HG02571 (cell line): ENCODE results near the gene NFKB1.

ENCODE experiments used
- ATAC-seq: cut with Tn5 transposase; IDR thresholded peaks from one replicate; pipeline ENCODE4 v1.9.1; 2021; ENCODE audit warnings: mild to moderate bottlenecking, moderate library complexity; ENCODE audit not compliant: unreplicated experiment

The NFKB1 gene

GRCh38 chr4:102497986-102498385 is 3.2 kb upstream of the NFKB1 start:
- ATAC-seq, result no peak

DNA sequence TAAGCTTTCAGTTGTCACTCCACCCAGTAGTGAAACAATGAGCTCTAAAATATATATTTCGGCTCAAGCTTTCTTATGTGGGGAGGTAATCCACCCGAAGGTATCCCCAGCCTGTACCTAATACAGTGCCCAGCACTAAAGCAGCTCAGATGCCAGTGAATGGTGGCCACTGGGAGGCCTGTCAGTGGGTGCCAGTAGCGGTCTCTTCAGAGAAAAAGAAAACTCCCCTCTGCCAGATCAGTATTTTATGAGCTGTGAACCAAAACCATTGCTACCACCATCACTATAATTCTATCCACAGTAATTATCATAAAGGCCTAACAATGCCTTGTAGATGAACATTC is 835 bp upstream of the NFKB1 start:
- no peak for ATAC-seq

DNA sequence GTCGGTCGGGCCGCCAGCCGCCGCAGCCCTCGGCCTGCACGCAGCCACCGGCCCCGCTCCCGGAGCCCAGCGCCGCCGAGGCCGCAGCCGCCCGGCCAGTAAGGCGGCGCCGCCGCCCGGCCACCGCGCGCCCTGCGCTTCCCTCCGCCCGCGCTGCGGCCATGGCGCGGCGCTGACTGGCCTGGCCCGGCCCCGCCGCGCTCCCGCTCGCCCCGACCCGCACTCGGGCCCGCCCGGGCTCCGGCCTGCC is 213 bp downstream of the NFKB1 start:
- ATAC-seq, result peak; percentile 33

GRCh38 chr4:102502543-102502818 is 1.3 kb downstream of the NFKB1 start:
- ATAC-seq, result no peak

DNA sequence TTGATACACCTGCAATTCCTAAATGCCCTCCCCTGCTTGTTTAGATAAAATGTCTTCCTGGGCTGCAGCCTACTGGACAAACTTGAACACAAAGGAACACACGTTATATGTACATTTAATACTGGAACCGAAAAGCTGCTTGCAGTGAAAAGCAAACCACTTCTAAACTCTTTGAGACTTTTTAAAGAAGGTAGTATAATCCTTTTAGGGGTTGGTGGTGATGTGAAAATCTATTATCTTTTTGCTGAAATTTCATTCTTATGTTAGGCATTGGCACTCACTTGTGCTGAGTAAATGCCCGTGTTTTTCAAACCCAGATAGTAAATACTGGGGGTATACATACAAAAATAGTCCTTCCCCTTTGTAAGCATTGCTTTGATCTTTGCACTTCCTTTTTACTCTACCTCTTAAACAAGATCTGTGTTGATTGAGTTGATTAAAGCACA is 2.2 kb downstream of the NFKB1 start:
- ATAC-seq, result no peak

GRCh38 chr4:102503831-102504786 is 3.0 kb downstream of the NFKB1 start:
- no peak for ATAC-seq

GRCh38 chr4:102504941-102505340 is 3.8 kb downstream of the NFKB1 start:
- ATAC-seq, result no peak

- ATAC-seq, result no peak
These were observed 4.5 kb downstream of the NFKB1 start for GRCh38 chr4:102505708-102506107.

- ATAC-seq, result no peak
These were observed 5.4 kb downstream of the NFKB1 start for GRCh38 chr4:102506523-102506922.

DNA sequence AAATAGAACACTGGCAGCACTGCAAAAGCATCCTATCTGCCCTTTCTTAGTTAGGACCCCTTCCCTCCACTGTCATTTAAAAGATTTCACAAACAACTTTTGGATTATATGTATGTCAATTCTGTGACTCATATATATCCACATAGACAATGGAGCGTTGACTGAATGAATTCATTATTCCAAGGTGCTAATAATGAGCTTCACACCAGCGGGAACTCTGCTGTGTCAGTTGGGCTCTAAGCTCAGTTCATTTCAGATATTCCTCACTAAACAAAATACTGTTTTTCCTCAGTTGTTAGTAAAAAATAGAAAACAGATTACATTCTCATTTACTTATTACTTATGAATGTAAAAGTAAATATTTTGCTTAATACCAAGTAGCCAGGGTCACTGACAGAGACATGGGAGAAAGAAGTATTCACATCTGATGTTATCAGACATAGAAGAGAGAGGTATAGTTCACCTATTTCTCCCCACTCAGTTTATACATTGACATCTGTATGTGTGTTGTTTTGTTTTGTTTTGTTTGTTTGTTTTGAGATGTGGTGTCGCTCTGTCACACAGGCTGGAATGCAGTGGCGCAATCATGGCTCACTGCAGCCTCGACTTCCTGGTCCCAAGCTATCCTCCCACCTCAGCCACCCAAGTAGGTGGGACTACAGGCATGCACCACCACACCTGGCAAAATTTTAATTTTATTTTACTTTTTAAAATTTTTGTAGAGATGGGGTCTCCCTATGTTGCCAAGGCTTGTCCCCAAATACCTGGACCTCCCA is 10.9 kb downstream of the NFKB1 start:
- no peak for ATAC-seq

DNA sequence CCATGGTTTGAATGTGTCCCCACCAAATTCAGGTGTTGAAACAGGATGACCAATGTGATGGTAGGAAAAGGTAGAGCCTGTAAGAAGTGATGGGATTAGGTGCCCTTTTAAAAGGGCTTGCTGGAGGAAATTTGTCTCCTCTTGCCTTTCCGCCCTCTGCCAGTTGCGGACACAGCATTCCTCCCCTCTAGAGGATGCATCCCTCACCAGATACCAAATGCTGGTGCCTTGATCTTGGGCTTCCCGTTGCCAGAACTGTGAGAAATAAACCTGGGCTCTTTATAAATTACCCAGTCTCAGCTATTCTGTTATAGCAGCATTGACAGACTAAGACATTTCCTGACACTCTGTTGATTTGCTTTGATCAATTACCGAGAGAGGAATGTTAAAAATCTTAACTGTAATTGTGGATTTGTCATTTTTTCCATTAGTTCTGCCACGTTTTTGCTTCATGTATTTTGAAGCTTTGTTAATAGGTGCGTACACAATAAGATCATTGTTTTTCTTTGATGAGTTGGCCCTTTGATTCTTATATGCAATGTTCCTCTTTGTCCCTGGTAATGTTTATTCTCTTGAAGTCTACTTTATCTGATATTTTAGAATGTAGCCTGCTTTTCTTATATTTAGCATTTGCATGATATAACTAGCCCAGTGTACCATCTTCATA is 13.3 kb downstream of the NFKB1 start:
- ATAC-seq, result no peak

GRCh38 chr4:102517753-102518152 is 16.6 kb downstream of the NFKB1 start:
- no peak for ATAC-seq

GRCh38 chr4:102518703-102519131 is 17.6 kb downstream of the NFKB1 start:
- no peak for ATAC-seq

DNA sequence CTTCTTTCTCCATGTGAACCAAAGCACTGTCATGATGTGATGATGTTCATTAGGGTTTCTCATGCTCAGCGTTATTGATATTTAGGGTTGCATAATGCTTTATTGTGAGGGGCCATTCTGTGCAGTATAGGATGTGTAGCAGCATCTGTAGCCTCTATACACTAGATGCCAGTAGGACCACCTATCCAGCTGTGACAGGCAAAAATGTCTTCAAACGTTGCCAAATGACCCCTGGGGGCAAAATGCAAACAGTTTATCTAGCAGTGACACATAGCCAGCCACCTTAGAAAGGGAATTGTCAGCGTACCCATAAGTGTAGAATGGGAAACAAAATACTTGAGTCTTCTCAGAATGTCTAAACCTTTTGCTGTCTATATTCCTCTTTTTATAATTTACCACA is 18.8 kb downstream of the NFKB1 start:
- ATAC-seq, result no peak

DNA sequence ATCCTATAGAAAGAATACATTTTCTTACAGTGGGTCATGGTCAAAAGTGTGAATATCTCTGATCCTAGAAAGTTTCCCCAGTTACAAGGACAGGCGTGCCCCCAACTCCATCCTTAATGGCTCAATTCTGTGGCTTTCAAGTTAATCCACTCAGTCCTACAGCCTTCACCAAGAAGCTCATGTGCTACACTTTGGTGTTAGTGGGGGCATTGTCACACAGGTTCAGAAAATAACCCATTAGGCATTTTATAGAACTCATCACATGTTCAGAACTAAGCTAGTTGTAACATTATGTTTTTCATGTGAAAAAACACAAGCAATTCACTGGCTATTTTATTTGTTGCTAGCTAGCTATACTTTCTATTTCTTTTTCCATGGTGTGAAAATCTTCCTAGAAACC is 20.4 kb downstream of the NFKB1 start:
- ATAC-seq, result no peak

DNA sequence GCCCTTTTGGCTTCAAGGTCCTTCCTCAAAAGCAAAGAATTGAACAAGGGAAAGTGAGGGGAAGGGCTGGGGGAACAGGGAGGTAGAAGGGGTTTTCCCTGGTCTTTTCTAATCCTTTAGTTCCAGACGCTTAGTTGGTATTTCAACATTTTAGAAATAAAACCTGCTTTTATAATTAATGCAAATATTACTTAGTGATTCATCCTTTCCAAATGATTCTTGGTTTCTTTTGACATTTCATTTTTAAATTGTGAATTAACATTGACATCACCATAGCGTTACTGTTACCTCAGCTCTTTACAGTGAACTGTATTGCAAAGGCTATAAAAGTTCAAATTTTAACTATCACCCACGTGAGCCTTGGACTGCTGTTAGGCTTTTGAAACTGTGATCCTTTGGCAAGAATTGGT is 20.9 kb downstream of the NFKB1 start:
- ATAC-seq, result no peak

GRCh38 chr4:102524691-102525090 is 23.5 kb downstream of the NFKB1 start:
- ATAC-seq, result no peak

- ATAC-seq, result no peak
These were observed 23.9 kb downstream of the NFKB1 start for GRCh38 chr4:102525097-102525496.

DNA sequence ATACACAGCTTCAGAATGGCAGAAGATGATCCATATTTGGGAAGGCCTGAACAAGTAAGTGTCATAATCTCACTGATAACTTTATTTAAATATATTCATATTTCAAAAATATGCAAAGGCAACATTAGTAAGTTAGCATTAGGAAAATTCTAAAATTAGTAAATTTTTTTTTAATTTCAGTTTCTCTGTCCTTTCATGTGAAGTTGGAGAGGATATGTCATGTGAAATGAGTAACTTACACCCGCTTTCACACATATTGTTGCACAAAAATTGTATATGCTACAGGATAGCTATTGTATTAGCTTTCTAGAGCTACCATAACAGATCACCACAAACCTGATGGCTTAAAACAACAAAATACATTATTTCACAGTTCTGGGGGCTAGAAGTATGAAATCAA is 24.3 kb downstream of the NFKB1 start:
- no peak for ATAC-seq

- ATAC-seq, result no peak
These were observed 25.4 kb downstream of the NFKB1 start for GRCh38 chr4:102526532-102526931.

- ATAC-seq, result no peak
These were observed 26.6 kb downstream of the NFKB1 start for GRCh38 chr4:102527695-102528283.

GRCh38 chr4:102529977-102530376 is 28.8 kb downstream of the NFKB1 start:
- ATAC-seq, result no peak
